Mesenchymal stem cell (in vitro differentiated cells and primary cell): ENCODE results near the gene BCDIN3D.
A peak's percentile ranks its signal among the peaks of the same experiment; 100 is the strongest.
"Not testable (repeated sequence)": the region's sequence is repeated elsewhere in the genome, so short reads cannot be mapped to it uniquely, and the experiment has no call there.

Experiments
- DNase-seq: peaks from one replicate; pipeline ENCODE4 v3.0.0-alpha.2; 2013
- H2AFZ ChIP-seq: one replicate; pipeline ENCODE4 v1.6.1; 2013; ENCODE audit warnings: low read depth, mild to moderate bottlenecking, control low read depth, inconsistent platforms, low read length, moderate library complexity
- H2AK5ac ChIP-seq: 2 replicates; pipeline ENCODE4 v1.6.1; 2013; ENCODE audit warnings: low read length, moderate library complexity, mild to moderate bottlenecking, inconsistent platforms; ENCODE audit not compliant: severe bottlenecking
- H2BK120ac ChIP-seq: one replicate; pipeline ENCODE4 v1.6.1; 2013; ENCODE audit warnings: low read depth, mild to moderate bottlenecking, inconsistent platforms, low read length, moderate library complexity
- H2BK12ac ChIP-seq, 2 experiments: one replicate each; pipeline ENCODE4 v1.6.1; 2013; ENCODE audit warnings: inconsistent platforms in 2 of 2, low read length in 2 of 2, mild to moderate bottlenecking in 2 of 2, moderate library complexity in 2 of 2, control low read depth in 1 of 2
- H2BK15ac ChIP-seq: one replicate; pipeline ENCODE4 v1.6.1; 2013; ENCODE audit warnings: mild to moderate bottlenecking, low read depth, inconsistent platforms; ENCODE audit not compliant: poor library complexity, severe bottlenecking
- H2BK5ac ChIP-seq: 2 replicates; pipeline ENCODE4 v1.6.1; 2013; ENCODE audit warnings: low read depth, mild to moderate bottlenecking, low read length, control low read depth, inconsistent platforms; ENCODE audit not compliant: poor library complexity, severe bottlenecking
- H3K14ac ChIP-seq, 2 experiments: one replicate each; pipeline ENCODE4 v1.6.1; 2013; ENCODE audit warnings: inconsistent platforms in 2 of 2, low read length in 2 of 2, control low read depth in 1 of 2, mild to moderate bottlenecking in 1 of 2, moderate library complexity in 1 of 2
- H3K18ac ChIP-seq, 2 experiments: one replicate each; pipeline ENCODE4 v1.6.1; 2013; ENCODE audit warnings: inconsistent platforms in 2 of 2, low read length in 2 of 2, control low read depth in 1 of 2, low read depth in 1 of 2, mild to moderate bottlenecking in 1 of 2
- H3K23ac ChIP-seq, 2 experiments: one replicate each; pipeline ENCODE4 v1.6.1; 2013; ENCODE audit warnings: inconsistent platforms in 2 of 2, low read length in 2 of 2, mild to moderate bottlenecking in 2 of 2, moderate library complexity in 2 of 2, control low read depth in 1 of 2
- H3K27ac ChIP-seq: 2 replicates; pipeline ENCODE4 v1.5.1; 2013; ENCODE audit warnings: mild to moderate bottlenecking, moderate library complexity, low read length, control low read depth, inconsistent platforms; ENCODE audit not compliant: poor library complexity, severe bottlenecking
- H3K27me3 ChIP-seq, 2 experiments: 2 replicates each; pipeline versions ENCODE4 v1.6.1 to v1.7.0; 2013; ENCODE audit warnings: low read length in 2 of 2, mild to moderate bottlenecking in 2 of 2, moderate library complexity in 2 of 2, control low read depth in 1 of 2, inconsistent platforms in 1 of 2; ENCODE audit not compliant: control insufficient read depth in 1 of 2, insufficient read depth in 1 of 2
- H3K36me3 ChIP-seq, 2 experiments: 2 replicates each; pipeline versions ENCODE4 v1.6.1 to v1.7.0; 2013; ENCODE audit warnings: low read length in 2 of 2, control low read depth in 1 of 2, inconsistent platforms in 1 of 2, low read depth in 1 of 2, mild to moderate bottlenecking in 1 of 2; ENCODE audit not compliant: insufficient read depth in 2 of 2, control insufficient read depth in 1 of 2
- H3K4ac ChIP-seq, 2 experiments: one replicate each; pipeline ENCODE4 v1.6.1; 2013; ENCODE audit warnings: inconsistent platforms in 2 of 2, low read length in 2 of 2, mild to moderate bottlenecking in 2 of 2, moderate library complexity in 2 of 2, control low read depth in 1 of 2, low read depth in 1 of 2
- H3K4me1 ChIP-seq: 2 replicates; pipeline ENCODE4 v1.6.1; 2013; ENCODE audit warnings: low read depth, low read length, control low read depth; ENCODE audit not compliant: control insufficient read depth, insufficient read depth
- H3K4me2 ChIP-seq: 2 replicates; pipeline ENCODE4 v1.6.1; 2013; ENCODE audit warnings: low read length, mild to moderate bottlenecking, inconsistent platforms; ENCODE audit not compliant: poor library complexity, severe bottlenecking
- H3K4me3 ChIP-seq, 2 experiments: 2 replicates each; pipeline versions ENCODE4 v1.5.1 to v1.7.0; 2013; ENCODE audit warnings: low read length in 2 of 2, mild to moderate bottlenecking in 2 of 2, control low read depth in 1 of 2, low read depth in 1 of 2; ENCODE audit not compliant: insufficient read depth in 1 of 2
- H3K79me1 ChIP-seq: replicated peaks from 2 replicates; pipeline ENCODE4 v1.6.1; 2013; ENCODE audit warnings: mild to moderate bottlenecking, control low read depth, low read length, inconsistent platforms; ENCODE audit not compliant: poor library complexity, severe bottlenecking
- H3K9ac ChIP-seq: 2 replicates; pipeline ENCODE4 v1.7.0; 2013; ENCODE audit warnings: mild to moderate bottlenecking, low read length, moderate library complexity
- H3K9me3 ChIP-seq: 2 replicates; pipeline ENCODE4 v1.7.0; 2013; ENCODE audit warnings: mild to moderate bottlenecking, low read length; ENCODE audit not compliant: control insufficient read depth
- H4K8ac ChIP-seq: one replicate; pipeline ENCODE4 v1.6.1; 2013; ENCODE audit warnings: inconsistent platforms, mild to moderate bottlenecking, low read length, moderate library complexity
- H4K91ac ChIP-seq: one replicate; pipeline ENCODE4 v1.6.1; 2013; ENCODE audit warnings: mild to moderate bottlenecking, low read length, inconsistent platforms
- WGBS: methylation state at CpG from one replicate; pipeline ENCODE4 v1.1.7; 2013; ENCODE audit warnings: mixed read lengths; 5-methylcytosine and 5-hydroxymethylcytosine counted together

Gene BCDIN3D

GRCh38 chr12:49880756-49881414 is 38.0 kb upstream of the BCDIN3D start:
- peak; percentile 37 for DNase-seq
- Histone ChIP-seq H3K9ac (no peak overlapping the region), H3K4ac (no peak overlapping the region), H3K9me3 (no peaks in the 10 kb centered on the region), H2AK5ac (no peak overlapping the region), H2BK15ac (no peak overlapping the region), H3K27ac (no peak overlapping the region), H3K18ac (no peak overlapping the region), H3K36me3 (peaks cover 0 to 10% of the 10 kb centered on the region in 2 experiments), H2AFZ (no peak overlapping the region), H3K14ac (no peak overlapping the region), H4K91ac (peak overlapping the region; percentile 76), H4K8ac (no peak overlapping the region), H2BK12ac (no peak overlapping the region), H3K4me1 (peaks cover 2% of the 10 kb centered on the region), H2BK120ac (no peak overlapping the region), H2BK5ac (no peak overlapping the region), H3K23ac (no peak overlapping the region), H3K4me2 (no peak overlapping the region), H3K4me3 (no peak overlapping the region), H3K79me1 (no peaks in the 10 kb centered on the region), H3K27me3 (peaks cover 5 to 39% of the 10 kb centered on the region in 2 experiments)
- 98% methylated on average over 5 of the region's 5 CpGs for WGBS

DNA sequence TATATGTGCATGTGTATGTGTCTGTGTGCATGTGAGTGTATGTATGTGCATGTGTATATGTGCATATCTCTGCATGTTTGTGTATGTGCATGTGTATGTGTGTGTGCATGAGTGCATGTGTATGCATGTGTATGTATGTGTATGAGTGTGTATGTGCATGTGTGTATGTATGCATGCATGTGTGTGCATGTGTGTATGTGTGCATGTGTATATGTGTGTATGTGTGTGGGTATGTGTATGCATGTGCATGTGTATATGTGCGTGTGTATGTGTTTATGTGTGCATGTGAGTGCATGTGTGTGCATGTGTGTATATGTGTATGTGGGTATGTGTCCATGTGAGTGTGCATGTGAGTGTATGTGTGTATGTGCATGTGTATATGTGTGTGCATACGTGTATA is 36.2 kb upstream of the BCDIN3D start:
- Histone ChIP-seq H3K27me3 (peaks cover 0 to 29% of the 10 kb centered on the region in 2 experiments), H3K36me3 (peaks cover 0 to 10% of the 10 kb centered on the region in 2 experiments)
- WGBS = 92% methylated on average over 2 of the region's 2 CpGs
- H4K8ac ChIP-seq, H3K4me3 ChIP-seq, H2BK15ac ChIP-seq, H2AK5ac ChIP-seq, H3K14ac ChIP-seq, H4K91ac ChIP-seq, H2AFZ ChIP-seq, H2BK5ac ChIP-seq, H3K4me1 ChIP-seq, H2BK120ac ChIP-seq, H3K23ac ChIP-seq, H3K4ac ChIP-seq, H3K9ac ChIP-seq, DNase-seq, H3K27ac ChIP-seq, H3K79me1 ChIP-seq, H3K4me2 ChIP-seq, H3K9me3 ChIP-seq, H2BK12ac ChIP-seq, H3K18ac ChIP-seq: not testable (repeated sequence)

- Histone ChIP-seq H4K91ac (no peak overlapping the region), H2BK15ac (no peak overlapping the region), H3K4me2 (no peak overlapping the region), H2AFZ (no peak overlapping the region), H2AK5ac (no peak overlapping the region), H3K23ac (no peak overlapping the region), H3K79me1 (no peaks in the 10 kb centered on the region), H2BK120ac (no peak overlapping the region), H4K8ac (no peak overlapping the region), H2BK12ac (no peak overlapping the region), H3K9ac (no peak overlapping the region), H3K4ac (no peak overlapping the region), H3K4me3 (no peak overlapping the region), H3K27ac (no peak overlapping the region), H3K18ac (no peak overlapping the region), H2BK5ac (no peak overlapping the region), H3K14ac (peak overlapping the region in 1 of 2 experiments; percentile 9), H3K27me3 (peaks cover 0 to 26% of the 10 kb centered on the region in 2 experiments), H3K36me3 (peaks cover 0 to 10% of the 10 kb centered on the region in 2 experiments), H3K9me3 (no peaks in the 10 kb centered on the region), H3K4me1 (no peaks in the 10 kb centered on the region)
- WGBS = 25% methylated on average over 1 of the region's 2 CpGs
- no peak for DNase-seq
Observed at GRCh38 chr12:49878021-49878420, 35.1 kb upstream of the BCDIN3D start.

DNA sequence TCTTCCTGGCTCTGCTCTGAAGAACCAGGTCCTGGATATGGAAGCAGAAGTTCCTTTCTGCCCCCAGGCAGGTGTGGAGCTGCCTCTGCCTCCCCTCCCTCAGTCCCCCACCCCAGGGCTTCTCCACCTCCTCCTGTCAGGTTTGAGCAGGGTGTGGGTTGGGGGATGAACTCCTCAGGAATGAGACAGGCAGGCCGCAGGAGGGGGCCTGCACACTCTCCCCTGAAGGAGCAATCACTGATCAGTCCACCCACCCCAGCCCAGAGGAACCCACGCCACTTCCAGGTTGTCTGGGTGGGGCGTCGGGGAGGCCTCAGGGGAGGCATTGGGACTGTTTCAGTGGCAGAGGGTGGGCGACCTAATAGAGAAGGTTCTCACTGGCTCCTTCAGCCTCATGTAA is 34.2 kb upstream of the BCDIN3D start:
- no peak overlapping the region for H2AK5ac ChIP-seq
- H3K23ac ChIP-seq = no peak overlapping the region
- no peaks in the 10 kb centered on the region for H3K9me3 ChIP-seq
- no peak overlapping the region for H2BK15ac ChIP-seq
- no peak overlapping the region for H3K4ac ChIP-seq
- no peak overlapping the region for H2BK120ac ChIP-seq
- H3K4me1 ChIP-seq = no peaks in the 10 kb centered on the region
- no peak overlapping the region for H3K14ac ChIP-seq
- no peak overlapping the region for H3K18ac ChIP-seq
- peaks cover 0 to 16% of the 10 kb centered on the region in 2 experiments for H3K27me3 ChIP-seq
- no peak overlapping the region for H3K4me3 ChIP-seq
- no peak overlapping the region for H2BK12ac ChIP-seq
- no peaks in the 10 kb centered on the region for H3K79me1 ChIP-seq
- peaks cover 0 to 10% of the 10 kb centered on the region in 2 experiments for H3K36me3 ChIP-seq
- no peak overlapping the region for H3K9ac ChIP-seq
- H4K91ac ChIP-seq = no peak overlapping the region
- no peak overlapping the region for H3K27ac ChIP-seq
- H2BK5ac ChIP-seq = no peak overlapping the region
- no peak overlapping the region for H4K8ac ChIP-seq
- no peak overlapping the region for H3K4me2 ChIP-seq
- no peak for DNase-seq
- WGBS = 69% methylated on average over 4 of the region's 5 CpGs
- H2AFZ ChIP-seq = no peak overlapping the region
